Adrenal gland (tissue), 12 donors: ENCODE results near the gene RAB12. TPM values are rescaled to one million over a fixed set of nuclear protein-coding genes. Genes with fewer than 3 reads are reported as not detected.
A peak's percentile ranks its signal among the peaks of the same experiment; 100 is the strongest.

Experiments used
- DNase-seq, 7 donors: peaks; one replicate each; pipeline ENCODE4 v3.0.0-alpha.2; 2019 to 2020
- H3K27ac ChIP-seq, 5 donors: fragments of 200-600 bp; sonication (generic) in 4 of 5; 1 replicate in 3 of 5; 2 replicates in 2 of 5; pipeline versions ENCODE4 v1.5.1 to v1.8.0; 2016 to 2020; ENCODE audit warnings: mild to moderate bottlenecking in 1 of 5
- H3K27me3 ChIP-seq: fragments of 200-600 bp; 2 replicates; pipeline ENCODE4 v1.8.0; 2021
- H3K36me3 ChIP-seq, 2 donors: fragments of 200-600 bp; replicated peaks in 1 of 2; 1 replicate in 1 of 2; 2 replicates in 1 of 2; pipeline versions ENCODE4 v1.5.1 to v1.8.0; 2018 to 2022
- H3K4me1 ChIP-seq, 2 donors: fragments of 200-600 bp; replicated peaks in 1 of 2; 1 replicate in 1 of 2; 2 replicates in 1 of 2; pipeline versions ENCODE4 v1.5.1 to v1.8.0; 2018 to 2021
- H3K4me3 ChIP-seq, 4 donors: fragments of 200-600 bp; sonication (generic) in 3 of 4; one replicate each; pipeline ENCODE4 v1.5.1; 2016 to 2018
- H3K9me3 ChIP-seq, 3 donors: fragments of 200-600 bp; sonication (generic) in 1 of 3; replicated peaks in 1 of 3; 1 replicate in 2 of 3; 2 replicates in 1 of 3; pipeline versions ENCODE4 v1.5.1 to v1.8.0; 2016 to 2021
- POLR2A ChIP-seq, 2 donors: fragments of 450-650 bp; IDR thresholded peaks; one replicate each; pipeline ENCODE4 v1.6.1; 2017; ENCODE audit warnings: antibody characterized with exemption in 2 of 2, mild to moderate bottlenecking in 2 of 2, moderate library complexity in 1 of 2
- WGBS, 4 donors: extraction: QIAGEN DNeasy Blood & Tissue Kit in 2 of 4; methylation state at CpG; one replicate each; pipeline versions ENCODE4 v1.1.5 to v1.1.7; 2013 to 2017; 5-methylcytosine and 5-hydroxymethylcytosine counted together
- intact Hi-C, 2 donors: fragments of 100-400 bp; cut with DNase I; formaldehyde crosslinking; loops; one replicate each; pipeline versions ENCODE4 v1.14.1 to v1.15.0; 2022 to 2023
- polyA plus RNA-seq, 3 donors: library from polyadenylated mRNA; stranded (reverse); fragments of 200-250 nt in 2 of 3; fragments of 350-450 nt in 1 of 3; fragmentation: Illumina TruSeq in 1 of 3; extraction: RNeasy Lipid Tissue Mini Kit (QIAGEN cat#74804) in 1 of 3; gene quantifications; one replicate each; pipeline ENCODE4 v1.2.3, GENCODE V29; 2013 to 2014
- total RNA-seq, 9 donors: library from RNA; depleted of rRNA in 4 of 9; stranded (reverse); fragments of >200 nt in 4 of 9; fragments of 120-200 nt in 1 of 9; fragmentation: NEBNext Ultra II Directional in 1 of 9; extraction: Animal tissue kit (Norgen Biotek cat#: 25700) in 1 of 9; gene quantifications; one replicate each; pipeline versions ENCODE4 v1.1.0 to v1.2.4, GENCODE V29; 2013 to 2023
- TF ChIP-seq, protein P1 (sequence below), 6 experiments: fragments of 450-650 bp in 4 of 6; fragments of 200-600 bp in 2 of 6; sonication (generic) in 1 of 6; IDR thresholded peaks; 1 replicate in 5 of 6; 2 replicates in 1 of 6; pipeline versions ENCODE4 v1.5.1 to v1.8.0; 2016 to 2021; ENCODE audit warnings: antibody characterized with exemption in 6 of 6, mild to moderate bottlenecking in 2 of 6, moderate library complexity in 1 of 6
- donor health status: healthy with polysubstance abuse.
- donor health status: Bipolar disorder and iron deficiency.
- donor health status: DM: yes; HTN: yes; CAD: no.
- donor health status: DM: no; HTN: no; CAD: no.
- donor health status: DM: no; HTN: no; CAD: no.
- donor health status: DM: yes; HTN: yes; CAD: no.

RAB12 gene
- total and polyA plus RNA-seq, 12 donors = 19.9 to 54.2 (median 37.8) TPM

DNA sequence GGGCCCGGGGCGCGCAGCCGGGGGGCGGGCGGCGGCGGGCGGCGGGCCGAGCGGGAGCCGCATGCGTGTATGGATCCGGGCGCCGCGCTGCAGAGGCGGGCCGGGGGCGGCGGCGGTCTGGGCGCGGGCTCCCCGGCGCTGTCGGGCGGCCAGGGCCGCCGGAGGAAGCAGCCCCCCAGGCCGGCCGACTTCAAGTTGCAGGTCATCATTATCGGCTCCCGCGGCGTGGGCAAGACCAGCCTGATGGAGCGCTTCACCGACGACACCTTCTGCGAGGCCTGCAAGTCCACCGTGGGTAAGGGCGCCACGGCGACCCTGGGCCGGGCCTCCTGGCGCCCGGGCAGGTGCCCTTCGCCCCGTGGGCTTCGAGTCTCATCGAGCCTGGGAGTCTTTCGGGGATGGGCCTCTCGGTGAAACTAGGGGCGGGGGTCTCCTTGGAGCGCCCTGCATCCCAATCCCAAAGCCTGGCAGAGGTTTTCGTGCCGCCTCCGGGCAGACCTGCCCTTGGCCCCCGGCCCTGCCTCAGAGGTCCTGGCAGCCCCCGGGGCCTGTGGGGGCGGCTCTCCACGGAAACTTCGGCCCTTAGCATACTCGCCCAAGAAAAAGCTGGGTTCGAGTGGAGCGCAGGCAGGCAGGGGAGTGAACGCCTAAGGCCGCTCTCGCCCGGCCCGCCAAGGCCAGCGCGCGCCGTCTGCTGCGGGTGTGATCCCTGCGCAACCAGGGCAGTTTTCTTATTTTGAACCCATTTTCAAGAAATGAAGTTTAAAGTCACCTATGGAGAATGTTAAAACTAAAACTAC, 622 bp downstream of the RAB12 start:
- TF ChIP-seq POLR2A (IDR thresholded peaks at IDR 0.05) = no peak
- TF ChIP-seq, protein P1, sequence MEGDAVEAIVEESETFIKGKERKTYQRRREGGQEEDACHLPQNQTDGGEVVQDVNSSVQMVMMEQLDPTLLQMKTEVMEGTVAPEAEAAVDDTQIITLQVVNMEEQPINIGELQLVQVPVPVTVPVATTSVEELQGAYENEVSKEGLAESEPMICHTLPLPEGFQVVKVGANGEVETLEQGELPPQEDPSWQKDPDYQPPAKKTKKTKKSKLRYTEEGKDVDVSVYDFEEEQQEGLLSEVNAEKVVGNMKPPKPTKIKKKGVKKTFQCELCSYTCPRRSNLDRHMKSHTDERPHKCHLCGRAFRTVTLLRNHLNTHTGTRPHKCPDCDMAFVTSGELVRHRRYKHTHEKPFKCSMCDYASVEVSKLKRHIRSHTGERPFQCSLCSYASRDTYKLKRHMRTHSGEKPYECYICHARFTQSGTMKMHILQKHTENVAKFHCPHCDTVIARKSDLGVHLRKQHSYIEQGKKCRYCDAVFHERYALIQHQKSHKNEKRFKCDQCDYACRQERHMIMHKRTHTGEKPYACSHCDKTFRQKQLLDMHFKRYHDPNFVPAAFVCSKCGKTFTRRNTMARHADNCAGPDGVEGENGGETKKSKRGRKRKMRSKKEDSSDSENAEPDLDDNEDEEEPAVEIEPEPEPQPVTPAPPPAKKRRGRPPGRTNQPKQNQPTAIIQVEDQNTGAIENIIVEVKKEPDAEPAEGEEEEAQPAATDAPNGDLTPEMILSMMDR (IDR thresholded peaks at IDR 0.05) = no peak
- H3K9me3 ChIP-seq = no peaks in the 10 kb centered on the region
- H3K27ac ChIP-seq = peak overlapping the region in 4 of 5 donors; percentile 55 to 90 (median 78)
- peak in 6 of 7 donors; percentile 23 to 41 (median 38) for DNase-seq
- intact Hi-C loops = no loop called here
- H3K27me3 ChIP-seq = no peaks in the 10 kb centered on the region
- H3K36me3 ChIP-seq = no peaks in the 10 kb centered on the region
- peaks cover 11 to 36% of the 10 kb centered on the region in 2 donors for H3K4me1 ChIP-seq
- H3K4me3 ChIP-seq = peak overlapping the region; percentile 52 to 98 (median 70)
- 0 to 1% (median 1%) methylated on average over 2 to 78 of the region's 78 CpGs for WGBS, 4 donors

DNA sequence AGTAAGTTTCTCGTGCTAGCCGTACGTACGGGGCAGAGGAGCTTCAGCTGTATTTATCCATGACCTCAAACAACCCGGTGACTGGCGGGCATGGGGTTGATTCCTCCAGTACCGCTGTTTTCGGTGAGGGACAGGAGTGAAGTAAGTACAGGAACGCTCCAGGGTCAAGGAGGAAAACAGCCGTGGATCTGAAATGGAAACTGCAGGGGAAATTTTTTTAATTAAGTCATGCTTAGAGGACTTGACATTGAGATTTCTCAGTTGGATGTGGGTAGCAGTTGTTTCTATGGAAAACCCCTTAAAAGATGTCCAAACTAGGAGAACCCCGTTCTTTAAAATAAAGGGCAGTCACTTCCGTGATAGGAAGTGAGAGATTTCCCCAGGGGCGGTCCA, 1.2 kb downstream of the RAB12 start:
- 4 to 7% (median 6%) methylated on average over 13 of the region's 13 CpGs for WGBS, 4 donors
- H3K36me3 ChIP-seq = no peaks in the 10 kb centered on the region
- H3K4me3 ChIP-seq = peak overlapping the region; percentile 52 to 98 (median 70)
- peaks cover 13 to 42% of the 10 kb centered on the region in 2 donors for H3K4me1 ChIP-seq
- peak; percentile 29 to 73 (median 54) for DNase-seq
- H3K27ac ChIP-seq = peak overlapping the region in 4 of 5 donors; percentile 55 to 90 (median 78)
- no peaks in the 10 kb centered on the region for H3K27me3 ChIP-seq
- no peaks in the 10 kb centered on the region for H3K9me3 ChIP-seq
- TF ChIP-seq POLR2A (IDR thresholded peaks at IDR 0.05) = peak in 1 of 2 donors; percentile 47
- TF ChIP-seq, protein P1 (IDR thresholded peaks at IDR 0.05) = no peak
- intact Hi-C loops = no loop called here

DNA sequence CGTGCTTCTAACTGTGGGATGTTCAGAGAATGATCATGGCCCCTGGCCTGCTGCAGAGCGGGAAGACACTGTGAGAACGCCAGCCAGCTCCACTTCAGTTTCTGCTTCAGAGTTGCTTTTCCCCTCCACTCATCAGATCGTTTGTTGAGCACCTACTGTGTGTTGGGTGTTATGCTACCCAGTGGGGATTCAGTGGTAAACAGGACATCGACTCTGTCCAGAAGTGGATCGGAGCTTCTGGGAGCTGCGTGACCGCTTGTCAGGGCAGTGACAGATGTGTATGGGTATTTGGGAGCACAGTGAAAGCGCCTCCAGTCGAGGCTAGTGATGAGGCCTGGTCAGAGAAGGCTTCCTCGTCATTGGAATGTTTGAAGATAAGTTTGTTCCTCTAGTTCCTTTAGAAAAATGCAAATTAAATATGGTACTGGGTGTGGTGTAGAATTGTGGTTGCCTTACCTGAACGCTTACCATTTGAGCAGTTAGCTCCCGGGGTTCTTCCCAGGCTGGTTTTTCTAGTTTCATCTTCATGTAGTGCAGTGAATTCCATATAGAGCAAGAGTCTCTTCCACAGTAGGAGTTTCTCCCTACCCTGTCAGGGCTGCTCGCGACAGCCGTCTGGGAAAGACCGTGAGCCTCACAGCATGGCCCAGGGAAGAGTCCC, 2.8 kb downstream of the RAB12 start:
- Histone ChIP-seq H3K27ac (no peak overlapping the region), H3K9me3 (no peaks in the 10 kb centered on the region), H3K4me3 (no peak overlapping the region), H3K36me3 (no peaks in the 10 kb centered on the region), H3K27me3 (no peaks in the 10 kb centered on the region), H3K4me1 (peaks cover 19 to 51% of the 10 kb centered on the region in 2 donors)
- intact Hi-C loops = no loop called here
- no peak for TF ChIP-seq POLR2A (IDR thresholded peaks at IDR 0.05)
- TF ChIP-seq, protein P1 (IDR thresholded peaks at IDR 0.05) = no peak
- no peak for DNase-seq
- WGBS, 4 donors = 94 to 96% (median 95%) methylated on average over 14 to 17 of the region's 17 CpGs

DNA sequence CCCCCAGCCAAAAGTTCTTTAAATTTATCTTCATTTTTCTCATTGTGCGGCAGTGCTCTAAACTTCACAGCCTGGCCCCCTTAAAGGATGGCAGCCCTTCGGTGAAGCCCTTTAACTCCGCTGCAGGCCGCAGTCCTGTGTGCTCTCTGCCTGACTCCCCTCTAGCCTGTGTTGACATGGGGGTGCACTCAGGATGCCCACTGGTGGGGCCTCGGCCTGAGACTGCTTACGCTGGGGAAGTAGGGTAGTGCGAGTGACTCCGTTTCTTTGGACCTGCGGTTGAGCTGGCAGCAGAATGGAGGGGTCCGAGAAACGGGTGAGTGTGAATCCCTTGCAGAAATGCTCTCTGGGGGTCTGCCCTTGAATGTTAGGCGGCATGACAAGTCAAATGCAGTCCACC, 5.6 kb downstream of the RAB12 start:
- no peak for DNase-seq
- Histone ChIP-seq H3K4me3 (no peak overlapping the region), H3K27me3 (no peaks in the 10 kb centered on the region), H3K36me3 (no peaks in the 10 kb centered on the region), H3K9me3 (no peaks in the 10 kb centered on the region), H3K4me1 (peaks cover 19 to 44% of the 10 kb centered on the region in 2 donors), H3K27ac (peak overlapping the region in 3 of 5 donors; percentile 36 to 59 (median 58))
- 88 to 95% (median 92%) methylated on average over 7 to 12 of the region's 12 CpGs for WGBS, 4 donors
- no peak for TF ChIP-seq POLR2A (IDR thresholded peaks at IDR 0.05)
- TF ChIP-seq, protein P1 (IDR thresholded peaks at IDR 0.05) = no peak
- intact Hi-C loops = no loop called here
